ENCODE data around the gene CACNA1B.
"Not testable (repeated sequence)": the region's sequence is repeated elsewhere in the genome, so short reads cannot be mapped to it uniquely, and the experiment has no call there.

The CACNA1B gene

GRCh38 chr9:137866226-137867141 is 11.1 kb upstream of the CACNA1B start:
- no peak for DNase-seq

- DNase-seq, result no peak
Observed at GRCh38 chr9:137870432-137870831, 7.2 kb upstream of the CACNA1B start.

GRCh38 chr9:137872296-137872695 is 5.3 kb upstream of the CACNA1B start:
- DNase-seq, result no peak

- DNase-seq, result no peak
Observed at GRCh38 chr9:137873408-137873807, 4.2 kb upstream of the CACNA1B start.

GRCh38 chr9:137873858-137874362 is 3.7 kb upstream of the CACNA1B start:
- no peak for DNase-seq

GRCh38 chr9:137875354-137875753 is 2.2 kb upstream of the CACNA1B start:
- no peak for DNase-seq

- no peak for DNase-seq
Observed at GRCh38 chr9:137875846-137876245, 1.7 kb upstream of the CACNA1B start.

GRCh38 chr9:137876269-137876668 is 1.3 kb upstream of the CACNA1B start:
- no peak for DNase-seq

- DNase-seq, result no peak
Observed at GRCh38 chr9:137876781-137877386, 698 bp upstream of the CACNA1B start.

GRCh38 chr9:137878146-137878941 is 762 bp downstream of the CACNA1B start:
- DNase-seq, result peak in 1 of 4 experiments; percentile 7

- DNase-seq, result no peak
Observed at GRCh38 chr9:137879052-137879451, 1.5 kb downstream of the CACNA1B start.

GRCh38 chr9:137879566-137880150 is 2.1 kb downstream of the CACNA1B start:
- no peak for DNase-seq

GRCh38 chr9:137880160-137880975 is 2.8 kb downstream of the CACNA1B start:
- DNase-seq, result no peak

GRCh38 chr9:137880976-137881530 is 3.5 kb downstream of the CACNA1B start:
- DNase-seq, result no peak

GRCh38 chr9:137881591-137882505 is 4.3 kb downstream of the CACNA1B start:
- DNase-seq, result no peak

- DNase-seq, result no peak
Observed at GRCh38 chr9:137882506-137882821, 4.9 kb downstream of the CACNA1B start.

- not testable (repeated sequence) for DNase-seq
Observed at GRCh38 chr9:137883977-137884376, 6.4 kb downstream of the CACNA1B start.

- not testable (repeated sequence) for DNase-seq
Observed at GRCh38 chr9:137884547-137884946, 7.0 kb downstream of the CACNA1B start.

- DNase-seq, result not testable (repeated sequence)
Observed at GRCh38 chr9:137885121-137885520, 7.5 kb downstream of the CACNA1B start.

GRCh38 chr9:137888621-137889020 is 11.0 kb downstream of the CACNA1B start:
- DNase-seq, result not testable (repeated sequence)

- not testable (repeated sequence) for DNase-seq
Observed at GRCh38 chr9:137889966-137890365, 12.4 kb downstream of the CACNA1B start.
